Right lung (tissue), 5 donors: ENCODE measurements around the gene TMEM204. TPM values are rescaled to one million over a fixed set of nuclear protein-coding genes. Genes with fewer than 3 reads are reported as not detected.

Source experiments
- DNase-seq, 2 donors: peaks; one replicate each; pipeline ENCODE4 v3.0.0-alpha.2; 2013
- polyA plus RNA-seq, 5 donors: library from polyadenylated mRNA; unstranded; fragments of 120-200 nt; gene quantifications; one replicate each; pipeline versions ENCODE4 v1.2.1 to v1.2.3, GENCODE V29; 2013; ENCODE audit warnings: inconsistent platforms in 1 of 5, low replicate concordance in 1 of 5; ENCODE audit not compliant: insufficient read length in 5 of 5, insufficient read depth in 1 of 5

The TMEM204 gene
- polyA plus RNA-seq, 5 donors: 15.3 to 25.1 (median 17.9) TPM

DNA sequence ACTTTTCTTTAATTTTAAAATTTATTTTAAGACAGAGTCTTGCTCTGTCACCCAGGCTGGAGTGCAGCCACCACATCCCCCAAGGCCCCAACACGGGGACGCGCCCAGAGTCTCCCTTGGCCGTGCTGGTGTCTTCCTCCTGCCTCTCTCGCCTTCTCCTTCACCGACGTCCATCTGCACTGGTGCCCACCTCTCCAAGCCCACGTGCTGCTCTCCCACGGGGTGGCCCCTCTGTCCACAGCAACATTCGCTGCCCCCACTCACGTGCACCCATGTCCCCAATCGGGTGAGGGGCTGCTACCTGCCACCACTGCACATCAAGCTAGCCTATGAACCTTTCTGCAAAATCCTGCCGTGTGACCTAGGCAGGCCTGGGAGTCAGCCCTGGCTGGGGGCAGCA lies 3.1 kb downstream of the TMEM204 start:
- DNase-seq: no peak

DNA sequence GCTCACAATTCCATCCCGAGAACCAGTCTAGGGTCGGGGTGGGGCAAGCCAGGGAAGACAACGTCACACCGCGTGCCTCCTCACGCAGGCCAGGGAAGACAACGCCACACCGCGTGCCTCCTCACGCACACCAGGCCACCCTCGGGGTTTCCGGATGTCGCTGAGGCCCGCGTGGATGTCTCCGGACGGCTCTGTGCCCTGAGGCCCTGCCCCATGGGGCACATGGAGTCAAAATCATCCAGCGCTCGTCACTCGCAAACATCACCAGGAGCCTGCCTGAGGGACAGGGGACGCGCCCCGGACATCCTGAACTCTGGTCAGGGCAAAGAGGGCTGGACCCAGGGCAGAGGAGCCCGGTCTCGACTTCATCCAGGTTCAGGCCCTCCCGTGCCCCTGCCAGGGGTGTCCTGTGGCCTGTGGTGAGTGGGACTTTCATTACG lies 3.7 kb downstream of the TMEM204 start:
- no peak for DNase-seq

DNA sequence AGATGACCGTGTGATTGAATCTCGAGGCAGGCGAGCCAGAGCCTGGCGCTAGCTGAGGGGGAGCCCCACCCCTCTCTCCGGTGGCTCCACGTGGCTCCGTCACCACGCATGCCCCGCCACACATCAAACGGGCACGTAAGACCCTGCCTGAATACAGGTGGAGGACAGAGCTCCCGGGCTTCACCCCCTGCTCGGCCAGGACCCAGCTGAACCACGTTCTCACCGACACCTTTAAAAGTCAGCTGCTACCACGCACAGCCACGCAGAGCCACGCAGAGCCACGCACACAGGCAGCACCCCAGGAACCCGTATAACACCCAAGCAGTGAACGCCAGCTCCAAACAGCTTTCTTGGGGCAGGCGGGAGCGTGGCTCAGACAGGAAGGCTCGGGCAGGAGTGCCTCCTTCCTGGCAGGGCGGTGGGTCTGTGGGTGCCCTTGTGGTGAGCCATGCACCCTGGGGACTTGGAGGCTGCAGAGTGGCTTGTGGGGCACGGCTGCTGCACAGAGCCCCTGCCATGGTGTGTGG lies 4.4 kb downstream of the TMEM204 start:
- no peak for DNase-seq

DNA sequence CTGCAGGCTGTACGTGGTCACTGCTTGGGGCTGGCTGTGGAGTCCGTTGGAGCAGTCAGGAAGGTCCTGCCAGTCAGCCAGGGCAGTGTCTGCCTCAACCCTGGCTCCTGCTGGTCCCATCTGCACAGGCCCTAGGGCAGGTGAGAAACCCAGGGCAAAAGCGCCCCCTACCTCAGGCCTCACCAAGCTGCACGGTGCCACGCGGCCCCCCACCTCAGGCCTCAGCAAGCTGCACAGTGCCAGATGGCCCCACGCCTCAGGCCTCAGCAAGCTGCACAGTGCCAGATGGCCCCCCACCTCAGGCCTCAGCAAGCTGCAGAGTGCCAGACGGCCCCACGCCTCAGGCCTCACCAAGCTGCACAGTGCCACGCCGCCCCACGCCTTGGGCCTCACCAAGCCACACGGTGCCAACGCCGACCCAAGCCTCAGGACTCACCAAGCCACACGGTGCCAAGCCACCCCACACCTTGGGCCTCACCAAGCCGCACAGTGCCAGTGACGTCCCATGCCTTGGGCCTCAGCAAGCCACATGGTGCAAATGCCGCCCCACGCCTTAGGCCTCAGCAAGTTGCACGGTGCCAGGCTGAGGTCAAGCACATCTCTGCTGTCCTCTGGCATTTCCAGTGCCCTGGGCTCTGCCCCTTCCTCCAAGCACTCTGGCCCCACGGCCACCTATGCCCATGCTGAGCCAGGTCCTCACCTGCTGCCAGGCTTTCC lies 5.5 kb downstream of the TMEM204 start:
- no peak for DNase-seq

DNA sequence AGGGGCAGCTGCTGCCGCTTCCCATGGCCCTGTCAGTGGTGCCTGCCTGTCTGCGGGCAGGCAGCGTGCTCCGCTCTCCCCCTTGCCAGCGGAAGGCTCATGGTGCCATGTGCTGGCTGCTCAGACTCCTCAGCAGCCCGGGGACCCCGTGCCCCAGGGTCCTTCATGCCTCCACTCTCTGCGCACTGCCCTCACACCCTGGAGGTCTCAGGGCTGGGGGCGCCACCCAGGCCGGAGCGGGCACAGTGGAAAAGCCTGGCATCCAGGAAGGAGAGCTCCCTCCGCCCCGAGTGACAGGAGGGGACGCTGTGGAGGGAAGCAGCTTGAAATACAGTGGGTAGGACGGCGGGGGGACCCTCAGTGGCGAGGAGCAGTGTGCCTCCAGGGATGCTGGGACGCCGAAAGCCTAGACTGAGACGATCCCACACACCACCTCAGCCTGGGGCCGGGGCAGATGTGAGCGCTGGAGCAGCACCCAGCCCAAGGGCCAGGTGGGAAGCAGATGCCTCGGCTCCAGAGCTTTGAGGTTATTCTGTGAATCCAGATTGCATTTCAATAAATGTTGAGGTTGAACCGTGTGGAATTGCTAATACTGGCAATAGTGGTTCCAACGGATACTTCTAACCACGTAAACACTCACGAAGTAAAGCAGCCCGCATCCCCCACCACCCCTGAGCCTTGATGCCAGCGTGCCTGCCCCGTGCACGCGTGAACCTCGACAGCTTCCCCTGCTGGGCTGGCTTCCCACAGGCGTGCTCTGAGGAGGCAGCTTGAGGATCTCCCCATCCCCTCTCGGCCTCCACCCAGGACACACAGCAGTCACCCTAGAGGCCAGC lies 6.5 kb downstream of the TMEM204 start:
- DNase-seq: no peak

DNA sequence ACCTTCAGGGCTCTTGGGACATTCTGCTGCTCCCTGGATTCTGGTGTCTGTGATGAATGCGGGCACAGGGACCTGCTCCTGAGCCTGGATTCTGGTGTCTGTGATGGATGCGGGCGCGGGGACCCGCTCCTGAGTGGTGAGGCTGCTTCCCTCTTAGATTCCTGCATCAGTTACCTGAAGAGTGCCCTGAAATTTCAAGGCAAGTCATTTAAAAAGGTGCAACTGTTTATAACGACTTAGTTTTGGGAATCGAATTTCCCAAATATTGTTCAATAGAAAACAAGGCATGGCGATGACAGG lies 7.0 kb downstream of the TMEM204 start:
- no peak for DNase-seq

DNA sequence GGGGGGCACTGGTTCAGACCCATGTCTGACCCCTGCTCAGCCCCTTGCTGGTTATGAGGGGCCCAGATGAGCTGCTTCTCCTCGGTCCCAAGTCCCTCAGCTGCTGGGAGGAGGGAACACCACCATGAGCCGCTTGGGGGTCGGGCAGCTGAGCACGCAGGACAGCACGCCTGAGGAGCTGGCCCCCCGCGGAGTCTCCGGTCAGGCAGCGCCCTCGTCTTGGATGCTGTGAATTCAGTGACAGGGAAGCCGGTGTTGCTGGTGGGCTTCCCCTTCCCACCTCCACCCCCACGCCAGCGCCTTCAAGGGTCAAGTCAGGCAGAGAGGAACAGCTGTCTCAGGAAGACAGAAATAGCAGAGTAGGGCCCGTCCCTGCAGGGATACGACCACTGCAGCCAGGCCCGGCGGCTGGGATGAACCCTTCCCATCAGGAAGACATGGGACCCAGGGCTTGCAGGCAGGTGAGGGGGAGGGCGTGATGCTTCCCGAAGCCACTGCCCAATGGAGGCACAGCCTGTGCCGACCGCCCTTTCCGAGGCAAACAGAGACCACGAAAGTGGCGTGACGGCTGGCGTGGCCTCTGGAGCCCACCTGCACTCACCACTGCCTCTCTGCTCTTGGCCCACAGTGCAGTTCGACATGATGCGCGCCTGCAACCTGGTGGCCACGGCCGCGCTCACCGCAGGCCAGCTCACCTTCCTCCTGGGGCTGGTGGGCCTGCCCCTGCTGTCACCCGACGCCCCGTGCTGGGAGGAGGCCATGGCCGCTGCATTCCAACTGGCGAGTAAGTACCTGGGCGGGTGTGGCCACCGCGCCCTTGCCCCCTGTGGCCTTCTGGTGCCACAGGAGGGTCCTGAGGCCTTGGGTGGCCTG lies 8.1 kb downstream of the TMEM204 start:
- DNase-seq: no peak

DNA sequence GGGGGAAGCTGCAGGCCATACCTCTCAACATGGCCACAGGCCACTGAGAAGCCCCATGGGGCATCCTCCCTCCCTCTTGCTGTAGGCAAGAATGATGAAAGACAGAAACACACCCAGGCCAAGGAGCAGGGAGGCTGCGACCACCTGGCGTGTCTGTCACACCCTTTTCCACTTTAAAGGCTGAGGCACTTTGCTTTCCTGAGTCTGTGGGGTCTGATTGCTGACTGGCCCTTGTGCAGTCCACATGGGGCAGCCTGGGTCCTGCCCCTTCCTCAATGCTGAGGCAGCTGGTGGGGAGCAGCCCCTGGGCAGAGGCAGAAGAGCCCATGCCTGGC lies 8.7 kb downstream of the TMEM204 start:
- DNase-seq: no peak

DNA sequence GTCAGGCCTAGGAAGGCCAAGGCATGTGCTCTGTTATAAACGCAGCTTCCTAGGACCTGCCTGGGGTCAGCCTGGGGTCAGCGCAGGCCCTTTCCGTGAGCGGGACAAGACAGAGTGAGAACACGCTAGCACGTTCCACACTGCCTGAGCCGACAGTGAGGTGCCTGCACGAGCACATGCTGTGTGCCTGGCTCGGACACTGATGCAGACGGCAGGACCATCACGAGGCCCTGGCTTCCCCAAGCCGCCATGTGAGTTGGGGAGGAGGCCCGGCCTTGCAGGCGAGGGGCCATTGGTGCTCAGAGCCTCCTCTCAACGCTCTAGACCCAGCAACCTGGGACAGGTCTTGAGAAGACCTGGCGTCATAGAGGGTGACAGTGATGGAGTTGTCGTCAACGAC lies 9.1 kb downstream of the TMEM204 start:
- no peak for DNase-seq

DNA sequence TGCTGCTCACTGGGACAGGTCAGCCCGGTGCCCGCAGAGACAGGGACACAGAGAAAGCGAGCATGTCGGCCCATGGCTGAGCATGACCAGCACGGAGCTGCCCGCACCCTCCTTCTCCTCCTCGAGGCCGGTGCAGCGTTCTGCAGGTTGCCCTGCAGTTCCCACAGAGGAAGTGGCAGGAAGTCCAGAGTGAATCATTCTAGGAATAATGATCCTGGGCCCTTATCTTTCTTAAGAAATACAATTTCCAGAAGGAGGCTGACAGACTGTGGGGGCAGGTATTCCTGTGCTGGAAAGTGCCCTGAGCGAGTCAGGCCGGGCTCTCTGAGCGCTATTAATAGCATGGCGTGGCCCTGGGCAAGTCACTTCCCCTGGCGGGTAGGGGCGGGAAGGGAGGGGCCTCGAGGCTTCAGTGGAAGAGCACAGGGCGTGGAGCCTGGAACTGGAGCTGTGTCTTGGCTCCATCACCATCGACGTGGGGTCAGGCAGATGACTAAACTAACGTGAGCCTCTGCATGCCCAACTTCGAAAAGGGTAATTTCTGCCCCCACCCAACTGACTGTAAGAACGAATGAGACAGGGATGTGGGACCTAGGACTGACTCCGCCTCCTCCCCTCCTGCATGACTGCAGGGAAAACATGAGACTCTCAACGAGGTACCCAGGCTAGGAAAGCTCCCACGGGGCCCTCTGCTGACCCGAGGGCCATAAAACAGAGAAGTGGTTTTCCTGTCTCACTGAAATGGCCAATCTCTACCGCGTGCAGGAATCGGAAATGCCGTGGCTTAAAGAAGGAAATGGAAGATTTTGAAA lies 9.8 kb downstream of the TMEM204 start:
- DNase-seq: peak in 1 of 2 donors; percentile 19

DNA sequence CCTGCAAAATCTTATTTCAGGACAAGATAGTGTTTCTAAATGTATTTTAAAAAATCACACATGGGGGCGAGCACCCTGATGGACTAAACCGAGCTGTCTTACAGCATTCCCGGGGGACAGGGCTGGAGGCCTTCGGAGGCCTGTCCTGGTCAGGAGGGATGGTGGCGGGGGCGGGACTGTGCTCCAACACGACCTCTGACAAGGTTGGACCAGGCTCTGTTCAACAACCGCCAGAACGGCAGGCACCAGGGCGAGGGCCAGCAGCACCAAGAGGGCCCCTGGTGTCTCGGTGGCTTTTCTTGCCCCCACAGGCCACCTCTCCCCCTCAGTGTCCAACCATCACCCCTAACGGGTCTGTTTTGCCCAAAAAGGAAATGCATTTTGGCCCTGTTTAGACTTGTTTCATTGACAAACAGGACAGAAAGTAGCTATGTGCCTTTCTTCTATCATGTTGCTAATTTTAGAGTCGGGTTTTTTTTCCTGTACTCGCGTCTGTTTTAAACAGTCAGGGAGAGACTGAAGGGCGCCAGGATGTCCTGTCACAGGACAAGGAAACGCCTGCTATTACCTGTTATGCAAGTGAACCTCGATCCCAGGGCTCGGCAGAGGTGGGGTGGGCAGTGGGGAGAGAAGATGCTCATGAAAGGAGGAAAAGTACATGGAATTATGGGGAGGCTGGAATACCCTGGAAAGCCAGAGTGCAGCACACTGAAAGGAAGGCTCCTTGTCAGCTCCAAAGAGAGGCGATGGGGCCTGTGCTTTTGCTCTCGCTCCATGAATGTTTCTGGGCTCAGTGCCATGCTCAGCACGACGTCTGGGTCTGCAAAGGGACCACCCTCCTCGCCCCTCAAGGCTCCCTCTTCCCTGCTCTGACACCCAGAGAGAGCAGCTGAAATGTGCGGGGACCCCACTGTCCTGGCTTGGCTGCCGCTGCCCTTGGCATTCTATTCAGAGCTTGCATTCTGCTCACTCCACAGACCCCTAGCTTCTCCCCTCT lies 11.9 kb downstream of the TMEM204 start:
- peak in 1 of 2 donors; percentile 23 for DNase-seq

DNA sequence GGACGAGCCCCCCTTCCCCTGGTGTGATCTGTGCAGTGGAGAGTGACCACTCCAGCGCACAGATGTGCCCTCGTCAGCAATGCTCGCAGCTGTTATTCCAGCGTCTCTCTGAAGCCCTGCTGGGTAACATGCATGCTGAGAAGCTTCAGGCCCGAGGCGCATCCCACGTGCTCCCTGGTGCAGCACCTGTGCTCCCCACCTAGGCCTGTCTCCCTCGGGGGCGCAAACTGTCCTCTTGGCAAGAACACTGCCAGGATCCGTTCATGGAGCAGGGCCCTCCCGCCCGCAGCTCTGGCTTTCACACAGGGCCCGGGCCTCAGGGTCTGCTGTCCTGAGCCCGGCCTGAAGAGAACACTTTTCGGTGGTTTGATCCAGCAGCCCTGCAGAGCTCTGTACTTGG lies 13.0 kb downstream of the TMEM204 start:
- DNase-seq: no peak

DNA sequence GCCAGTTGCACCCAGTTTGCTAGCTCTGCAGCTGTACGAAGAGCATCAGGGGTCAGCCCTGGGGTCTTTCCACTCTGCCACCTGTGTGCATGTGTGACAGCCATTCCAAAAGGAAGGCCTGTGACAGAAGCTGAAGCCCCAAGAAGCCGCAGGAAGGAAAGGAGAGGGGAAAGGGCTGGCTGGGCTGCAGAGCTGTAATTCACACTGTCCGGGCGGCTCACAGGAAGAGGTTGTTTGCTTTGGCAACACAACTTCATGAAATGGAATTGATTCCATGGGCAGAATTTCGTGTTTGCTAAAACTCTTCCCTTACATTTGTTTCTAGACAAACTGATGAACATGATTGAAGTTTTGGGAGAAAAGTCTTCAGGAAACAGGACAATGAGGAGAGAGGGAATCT lies 14.8 kb downstream of the TMEM204 start:
- peak in 1 of 2 donors; percentile 9 for DNase-seq

DNA sequence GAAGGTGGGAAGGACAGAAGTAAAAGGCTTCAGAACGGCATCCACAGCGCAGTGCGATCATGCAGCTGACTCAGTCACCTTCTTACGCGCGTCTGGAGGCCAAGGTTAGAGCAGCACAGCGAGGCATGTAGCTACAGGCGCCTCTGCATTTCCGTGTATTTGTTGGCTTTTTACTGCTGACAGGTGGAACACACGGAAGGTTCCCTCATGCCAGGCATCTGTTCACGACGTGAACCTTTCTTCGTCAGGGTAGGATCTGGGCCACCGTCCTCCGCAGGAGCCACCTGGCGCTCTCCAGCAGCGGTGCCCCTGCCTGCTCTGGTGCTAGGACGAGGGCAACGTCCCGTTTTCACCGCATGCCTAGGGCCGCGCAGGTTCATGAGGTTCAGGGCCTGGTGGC lies 15.3 kb downstream of the TMEM204 start:
- DNase-seq: no peak

DNA sequence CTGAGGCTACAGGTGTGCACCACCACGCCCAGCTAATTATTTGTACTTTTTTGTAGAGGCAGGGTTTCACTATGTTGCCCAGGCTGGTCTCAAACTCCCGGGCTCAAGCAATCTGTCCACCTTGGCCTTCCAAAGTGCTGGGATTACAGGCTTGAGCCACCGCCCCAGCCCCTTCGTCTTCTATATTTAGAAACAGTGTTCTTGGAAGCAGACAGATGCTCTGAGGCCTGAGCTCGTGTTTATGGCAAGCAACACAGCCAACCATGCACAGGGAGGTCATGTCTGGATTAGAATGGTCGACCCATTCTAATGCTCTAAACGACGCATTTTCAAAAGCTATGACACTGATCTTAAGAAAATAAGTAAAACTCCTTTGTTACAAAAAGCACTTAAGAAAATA lies 16.6 kb downstream of the TMEM204 start:
- no peak for DNase-seq

DNA sequence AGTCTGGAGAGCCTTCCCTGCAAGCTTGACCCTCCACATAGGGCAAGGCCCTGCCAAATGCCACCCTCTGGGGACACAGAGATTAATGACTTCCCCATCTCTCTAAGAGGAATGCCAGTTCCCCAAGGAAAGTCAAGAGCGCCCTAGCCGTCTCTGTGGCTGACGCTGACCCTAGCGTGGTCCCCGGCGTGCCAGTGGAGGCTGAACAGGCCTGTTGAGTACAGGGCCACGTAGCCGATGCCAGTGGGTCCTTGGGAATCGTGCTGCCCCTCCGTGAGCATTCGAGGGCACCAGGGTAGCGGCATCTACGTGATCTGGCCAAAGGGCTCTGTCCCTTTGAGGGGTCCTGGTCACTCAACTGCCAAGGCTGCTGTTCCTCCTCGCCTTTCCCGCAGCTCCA lies 17.2 kb downstream of the TMEM204 start:
- DNase-seq: no peak

DNA sequence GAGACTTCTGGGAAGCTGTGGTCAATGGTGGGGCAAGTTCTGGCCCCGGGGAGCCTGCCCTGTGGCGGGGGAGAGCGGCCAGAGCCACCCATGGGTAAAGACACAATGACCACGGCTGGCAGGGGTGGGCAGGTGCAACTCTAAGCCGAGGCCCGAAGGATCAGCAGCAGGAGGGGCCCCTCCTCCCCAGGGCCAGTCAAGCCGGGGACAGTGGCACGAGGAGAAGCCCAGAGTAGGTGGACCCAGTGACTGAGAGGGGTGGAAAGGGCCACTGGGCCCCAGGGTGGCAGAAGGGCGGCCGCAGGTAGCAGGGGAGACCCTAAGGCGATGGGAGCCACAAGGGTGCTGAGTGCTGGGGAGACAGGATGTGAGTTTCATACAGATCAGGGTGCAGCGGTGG lies 17.7 kb downstream of the TMEM204 start:
- DNase-seq: no peak

DNA sequence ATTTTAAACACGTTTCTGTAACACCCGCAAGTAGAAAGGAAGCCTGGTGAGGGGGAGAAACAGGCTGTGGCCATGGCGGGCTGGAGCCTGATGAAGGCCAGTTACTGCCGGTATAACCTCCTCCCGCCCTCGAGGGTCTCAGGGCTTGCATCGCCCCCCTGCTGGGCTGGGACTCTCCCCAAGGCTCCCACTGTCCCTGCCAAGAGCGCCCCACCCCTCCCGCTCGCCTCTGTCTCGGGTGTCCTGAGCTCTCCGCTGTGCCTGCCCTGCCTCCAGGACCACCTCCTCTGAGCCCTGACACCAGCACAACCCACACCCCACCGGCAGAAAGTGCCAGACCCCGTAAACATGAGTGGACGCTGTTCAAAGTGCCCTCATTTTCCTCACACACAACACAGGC lies 18.7 kb downstream of the TMEM204 start:
- DNase-seq: no peak

DNA sequence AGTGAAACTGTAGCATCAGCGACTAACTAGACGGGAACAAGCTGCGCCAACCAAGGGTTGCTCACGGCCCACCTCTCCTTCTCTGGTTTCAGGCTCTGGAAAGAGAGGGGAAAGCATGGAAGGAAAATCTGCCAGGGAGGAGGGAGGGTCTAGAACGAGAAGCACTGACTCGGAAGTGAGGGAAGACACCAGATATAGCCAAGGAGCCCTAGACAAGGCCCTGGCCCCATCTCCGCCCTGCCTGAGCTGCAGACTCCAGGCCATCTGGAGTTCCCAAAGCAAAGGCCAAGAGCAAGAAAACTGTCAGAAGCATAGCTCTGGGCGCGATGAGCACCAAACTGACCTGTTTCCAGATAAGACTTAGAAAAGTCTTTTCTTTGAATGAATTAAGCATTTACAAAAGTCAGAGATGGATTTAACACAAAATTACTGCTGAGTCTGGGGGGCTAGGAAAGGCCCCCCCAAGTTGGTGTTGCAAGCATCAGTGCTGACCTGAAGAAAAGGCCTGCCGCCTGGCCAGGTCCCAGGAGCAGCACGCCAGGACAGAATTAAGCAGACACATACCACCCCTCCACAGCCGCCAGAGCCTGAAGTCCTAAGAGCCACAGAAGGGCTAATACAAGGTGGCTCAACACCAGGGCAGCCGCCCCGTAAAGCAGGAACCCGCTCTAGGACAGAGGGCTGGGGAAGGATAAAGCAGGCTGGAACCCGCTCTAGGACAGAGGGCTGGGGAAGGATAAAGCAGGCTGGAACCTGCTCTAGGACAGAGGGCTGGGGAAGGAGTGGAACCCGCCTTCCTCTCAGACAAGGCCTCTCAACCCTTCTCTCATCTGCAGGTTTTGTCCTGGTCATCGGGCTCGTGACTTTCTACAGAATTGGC lies 20.7 kb downstream of the TMEM204 start:
- DNase-seq: no peak
